NCI-H748 (cell line): ENCODE measurements around the gene ATG2B.
"Not testable (repeated sequence)": the region's sequence is repeated elsewhere in the genome, so short reads cannot be mapped to it uniquely, and the experiment has no call there.

ENCODE experiments used
- DNase-seq: peaks from one replicate; lab custom pipeline; 2025; ENCODE audit not compliant: unreplicated experiment; lab: John Stamatoyannopoulos, UW

ATG2B gene

DNA sequence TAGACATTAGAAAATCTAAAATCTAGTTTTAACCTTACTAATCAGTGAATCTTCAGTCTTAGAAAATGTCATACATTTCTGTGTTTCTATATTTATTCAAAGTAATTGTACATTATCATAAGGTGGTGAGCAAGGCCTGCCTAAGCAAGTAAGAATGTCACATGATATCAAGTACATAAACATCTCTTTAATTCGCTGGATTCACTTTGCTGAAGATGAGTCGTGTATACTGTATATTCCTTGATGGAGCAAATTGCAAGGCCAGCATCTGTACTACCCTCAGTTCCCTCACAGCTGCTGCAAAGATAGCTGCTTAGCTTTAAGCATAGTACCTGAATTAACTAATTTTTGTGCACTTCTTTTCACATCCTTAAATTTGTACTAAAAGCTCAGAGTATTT, 20.3 kb upstream of the ATG2B start:
- no peak for DNase-seq

DNA sequence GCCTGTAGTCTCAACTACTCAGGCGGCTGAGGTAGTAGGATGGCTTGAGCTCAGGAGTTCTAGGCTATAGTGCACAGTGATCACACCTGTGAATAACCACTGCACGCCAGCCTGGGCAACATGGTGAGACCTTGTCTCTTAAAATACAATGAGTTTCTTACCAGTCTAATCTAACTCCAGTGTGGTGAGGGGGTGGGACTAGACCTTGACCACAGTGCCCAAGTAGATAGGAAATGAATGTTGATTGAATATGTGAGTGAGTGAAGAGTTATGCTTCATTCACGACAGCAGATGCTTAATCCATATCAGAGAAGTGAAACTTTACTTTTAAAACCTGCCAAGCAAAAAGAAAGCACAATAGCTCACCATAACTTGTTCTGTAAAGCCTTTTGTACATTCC, 17.6 kb upstream of the ATG2B start:
- DNase-seq, result no peak

DNA sequence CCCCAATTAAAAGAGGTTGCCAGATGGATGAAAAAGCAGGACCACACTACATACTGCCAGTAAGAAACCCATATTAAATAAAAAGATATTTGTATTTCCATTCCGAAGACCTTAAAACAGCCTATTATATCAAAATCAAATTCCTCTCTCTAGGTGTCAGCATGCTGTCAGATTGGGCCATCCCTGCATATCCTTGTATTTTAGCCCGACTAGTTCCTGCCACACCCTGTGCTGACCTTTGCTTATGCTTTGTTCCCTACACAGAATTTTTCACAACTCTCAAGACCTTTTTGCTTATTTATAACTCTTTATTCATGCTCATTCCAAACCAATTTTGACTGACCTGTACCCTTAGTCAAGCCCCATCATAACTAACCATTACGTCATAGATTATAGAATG, 13.0 kb upstream of the ATG2B start:
- DNase-seq, result no peak

- no peak for DNase-seq
These were observed 10.4 kb upstream of the ATG2B start for GRCh38 chr14:96373538-96373937.

GRCh38 chr14:96370528-96370927, 7.4 kb upstream of the ATG2B start:
- DNase-seq, result no peak

GRCh38 chr14:96368534-96368933, 5.4 kb upstream of the ATG2B start:
- DNase-seq, result no peak

GRCh38 chr14:96364962-96365361, 1.8 kb upstream of the ATG2B start:
- no peak for DNase-seq

DNA sequence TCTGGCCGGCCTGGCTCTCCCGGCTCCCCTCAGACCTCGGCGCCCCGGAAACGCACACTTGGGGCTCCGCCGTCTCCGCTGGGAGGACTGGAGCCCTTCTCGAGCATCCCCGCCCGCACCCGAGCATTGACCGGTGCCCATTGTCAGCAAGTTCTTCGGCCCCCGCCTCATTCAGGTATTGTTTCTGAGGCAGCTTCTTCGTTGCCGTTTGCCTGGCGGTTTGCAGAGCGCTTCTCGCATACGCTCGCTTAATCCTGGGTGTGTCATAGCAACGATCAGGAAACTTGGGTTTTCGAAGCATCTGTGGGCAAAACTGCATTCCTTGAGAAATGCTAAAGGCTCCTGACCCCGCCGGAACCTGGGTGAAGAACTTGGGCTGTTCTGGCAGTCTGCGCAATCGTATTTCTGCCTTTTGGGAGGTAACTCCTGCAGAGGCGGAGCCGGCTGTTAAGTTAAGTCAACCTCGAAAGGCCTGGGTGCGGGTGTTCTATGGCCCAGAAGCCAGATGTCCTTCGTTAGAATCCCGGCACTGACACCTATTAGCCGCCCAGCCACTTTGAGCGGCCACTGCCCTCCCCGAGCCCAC, 703 bp upstream of the ATG2B start:
- DNase-seq, result peak; percentile 76

- peak; percentile 78 for DNase-seq
These were observed 823 bp downstream of the ATG2B start for GRCh38 chr14:96362071-96362964.

DNA sequence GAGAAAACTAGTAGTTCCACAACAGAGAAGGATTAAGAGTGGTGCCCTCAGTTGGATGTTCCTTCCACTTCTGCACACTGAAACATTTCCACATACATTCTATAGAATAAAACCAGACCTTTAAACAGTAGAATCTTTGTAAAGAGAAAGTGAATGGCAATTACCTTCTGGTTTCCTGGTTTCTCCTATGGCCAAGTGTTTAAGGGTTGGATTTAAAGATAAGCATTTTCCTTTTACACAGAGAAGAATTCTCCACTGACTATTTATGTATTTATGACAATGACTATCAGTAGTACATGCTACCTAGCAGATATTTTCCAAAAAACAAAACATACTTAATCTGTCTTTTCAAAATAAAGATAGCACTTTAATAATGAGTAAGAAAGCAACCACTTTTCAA, 3.2 kb downstream of the ATG2B start:
- DNase-seq, result no peak

- no peak for DNase-seq
These were observed 5.9 kb downstream of the ATG2B start for GRCh38 chr14:96357216-96357615.

- no peak for DNase-seq
These were observed 8.9 kb downstream of the ATG2B start for GRCh38 chr14:96354246-96354645.

DNA sequence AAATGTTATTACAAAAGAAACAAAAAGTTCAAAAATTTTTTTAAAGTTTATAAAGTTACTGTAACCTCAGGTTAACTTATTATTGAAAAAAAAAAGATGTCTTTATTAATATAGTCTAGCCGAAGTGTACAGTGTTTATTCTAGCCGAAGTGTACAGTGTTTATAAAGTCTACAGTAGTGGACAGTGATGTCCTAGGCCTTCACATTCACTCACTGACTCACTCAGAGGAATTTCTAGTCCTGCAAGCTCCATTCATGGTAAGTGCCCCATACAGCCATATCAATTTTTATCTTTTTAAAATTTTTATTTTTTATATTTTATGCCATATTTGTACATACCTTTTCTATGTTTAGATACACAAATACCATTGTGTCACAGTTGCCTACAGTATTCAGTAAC, 10.4 kb downstream of the ATG2B start:
- DNase-seq, result no peak

GRCh38 chr14:96351986-96352385, 11.2 kb downstream of the ATG2B start:
- DNase-seq, result no peak

GRCh38 chr14:96349286-96350075, 13.7 kb downstream of the ATG2B start:
- no peak for DNase-seq

- not testable (repeated sequence) for DNase-seq
These were observed 15.2 kb downstream of the ATG2B start for GRCh38 chr14:96347957-96348356.

GRCh38 chr14:96345669-96346068, 17.5 kb downstream of the ATG2B start:
- no peak for DNase-seq

DNA sequence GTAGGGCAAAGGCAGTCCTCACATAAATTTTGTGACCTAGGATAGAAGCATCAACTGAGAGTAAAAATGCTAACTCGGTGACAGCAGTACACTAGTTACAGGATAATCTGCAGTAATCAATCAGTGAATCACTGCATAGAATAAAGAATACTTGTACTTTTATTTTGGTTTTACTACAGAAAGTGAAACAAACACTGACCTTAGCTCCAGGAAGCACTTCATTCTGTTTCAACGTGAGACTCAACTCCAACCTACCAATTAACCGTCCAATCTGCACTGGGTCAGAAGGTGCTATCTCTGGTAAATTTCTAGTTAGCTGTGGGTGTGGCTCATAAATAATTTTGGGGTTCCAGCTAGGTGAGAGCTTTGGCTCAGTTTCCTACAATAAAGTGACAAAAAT, 21.8 kb downstream of the ATG2B start:
- DNase-seq, result no peak

DNA sequence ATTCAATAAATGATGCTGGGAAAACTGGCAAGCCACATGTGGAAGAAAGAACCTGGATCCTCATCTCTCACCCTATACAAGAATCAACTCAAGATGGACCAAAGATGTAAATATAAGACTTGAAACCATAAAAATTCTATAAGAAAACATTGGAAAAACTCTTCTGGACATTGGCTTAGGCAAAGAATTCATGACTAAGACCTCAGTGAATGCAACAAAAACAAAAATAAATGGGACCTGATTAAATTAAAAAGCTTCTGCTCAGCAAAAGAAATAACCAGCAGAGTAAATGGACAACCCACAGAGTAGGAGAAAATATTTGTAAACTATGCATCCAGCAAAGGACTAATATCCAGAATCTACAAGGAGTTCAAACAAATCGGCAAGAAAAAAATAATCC, 24.6 kb downstream of the ATG2B start:
- DNase-seq, result no peak

- no peak for DNase-seq
These were observed 38.9 kb downstream of the ATG2B start for GRCh38 chr14:96324219-96324618.

- DNase-seq, result no peak
These were observed 42.5 kb downstream of the ATG2B start for GRCh38 chr14:96320605-96321004.

DNA sequence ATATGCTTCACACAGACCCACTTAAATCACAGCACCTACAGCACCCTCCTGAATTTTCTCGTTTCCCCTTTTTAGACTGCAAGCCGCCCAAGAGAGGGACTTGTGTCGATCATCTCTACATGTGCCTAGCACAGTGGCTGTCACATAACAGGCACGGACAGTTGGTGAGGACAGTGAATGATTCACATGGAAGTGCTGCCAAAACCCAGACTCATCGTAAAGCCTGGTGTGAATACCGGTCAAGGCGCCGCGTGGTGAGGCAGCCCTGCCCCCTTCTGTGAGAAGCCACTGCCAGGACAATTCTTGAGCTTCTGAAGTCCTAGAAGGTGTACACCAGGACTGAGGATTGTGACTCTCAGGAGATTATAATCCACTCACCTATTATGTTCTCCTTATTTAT, 44.3 kb downstream of the ATG2B start:
- no peak for DNase-seq
